ENCODE measurements around the gene DNAH6. TPM values are rescaled to one million over a fixed set of nuclear protein-coding genes. Genes with fewer than 3 reads are reported as not detected.

Gene DNAH6
- total RNA-seq, 1 donor from 2014 or later = 0.14 TPM

- Histone ChIP-seq H3K27me3 (ENCODE audit: low read depth) (peaks cover 8% of the 10 kb centered on the region), H3K4me3 (no peak overlapping the region), H3K4me1 (no peaks in the 10 kb centered on the region), H3K36me3 (no peaks in the 10 kb centered on the region), H3K9me3 (replicated peaks) (no peaks in the 10 kb centered on the region), H3K27ac (replicated peaks) (no peak overlapping the region)
- TF ChIP-seq, protein P1, sequence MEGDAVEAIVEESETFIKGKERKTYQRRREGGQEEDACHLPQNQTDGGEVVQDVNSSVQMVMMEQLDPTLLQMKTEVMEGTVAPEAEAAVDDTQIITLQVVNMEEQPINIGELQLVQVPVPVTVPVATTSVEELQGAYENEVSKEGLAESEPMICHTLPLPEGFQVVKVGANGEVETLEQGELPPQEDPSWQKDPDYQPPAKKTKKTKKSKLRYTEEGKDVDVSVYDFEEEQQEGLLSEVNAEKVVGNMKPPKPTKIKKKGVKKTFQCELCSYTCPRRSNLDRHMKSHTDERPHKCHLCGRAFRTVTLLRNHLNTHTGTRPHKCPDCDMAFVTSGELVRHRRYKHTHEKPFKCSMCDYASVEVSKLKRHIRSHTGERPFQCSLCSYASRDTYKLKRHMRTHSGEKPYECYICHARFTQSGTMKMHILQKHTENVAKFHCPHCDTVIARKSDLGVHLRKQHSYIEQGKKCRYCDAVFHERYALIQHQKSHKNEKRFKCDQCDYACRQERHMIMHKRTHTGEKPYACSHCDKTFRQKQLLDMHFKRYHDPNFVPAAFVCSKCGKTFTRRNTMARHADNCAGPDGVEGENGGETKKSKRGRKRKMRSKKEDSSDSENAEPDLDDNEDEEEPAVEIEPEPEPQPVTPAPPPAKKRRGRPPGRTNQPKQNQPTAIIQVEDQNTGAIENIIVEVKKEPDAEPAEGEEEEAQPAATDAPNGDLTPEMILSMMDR (IDR thresholded peaks at IDR 0.05; ENCODE audit: borderline replicate concordance) = no peak
- intact Hi-C loops (cut with micrococcal nuclease) = no loop called here
- DNase-seq = no peak
Measured at GRCh38 chr2:84815146-84815545, 298.8 kb downstream of the DNAH6 start.

DNA sequence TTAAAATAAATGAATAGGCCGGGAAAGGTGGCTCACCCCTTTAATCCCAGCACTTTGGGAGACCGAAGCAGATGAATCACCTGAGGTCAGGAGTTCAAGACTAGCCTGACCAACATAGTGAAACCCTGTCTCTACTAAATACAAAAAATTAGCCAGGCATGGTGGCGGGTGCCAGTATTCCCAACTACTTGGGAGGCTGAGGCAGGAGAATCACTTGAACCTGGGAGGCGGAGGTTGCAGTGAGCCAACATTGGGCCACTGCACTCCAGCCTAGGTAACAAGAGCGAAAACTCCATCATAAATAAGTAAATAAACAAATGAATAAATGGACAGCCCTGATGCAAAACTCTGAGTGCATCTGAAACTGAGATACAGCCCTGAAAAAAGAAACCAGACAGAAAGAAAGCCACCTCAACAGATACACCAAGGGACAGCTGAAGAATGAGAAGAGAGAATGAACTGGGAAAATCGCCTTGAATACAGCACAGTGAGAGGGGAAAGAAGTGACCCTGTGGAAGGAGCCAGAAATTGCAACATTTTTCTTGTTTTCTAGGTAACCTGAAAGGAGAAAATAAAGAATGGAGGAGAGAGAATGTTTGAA is 300.2 kb downstream of the DNAH6 start:
- H3K27ac ChIP-seq (replicated peaks) = no peak overlapping the region

GRCh38 chr2:84817239-84817655 is 300.9 kb downstream of the DNAH6 start:
- Histone ChIP-seq H3K9me3 (replicated peaks) (no peaks in the 10 kb centered on the region), H3K27ac (replicated peaks) (no peak overlapping the region), H3K36me3 (no peaks in the 10 kb centered on the region), H3K4me1 (no peaks in the 10 kb centered on the region), H3K27me3 (ENCODE audit: low read depth) (peaks cover 8% of the 10 kb centered on the region), H3K4me3 (no peak overlapping the region)
- no peak for DNase-seq
- TF ChIP-seq, protein P1 (IDR thresholded peaks at IDR 0.05; ENCODE audit: borderline replicate concordance) = no peak
- intact Hi-C loops (cut with micrococcal nuclease) = no loop called here

More for the DNA sequence above, 300.2 kb downstream of the DNAH6 start:
- Histone ChIP-seq H3K36me3 (no peaks in the 10 kb centered on the region), H3K27me3 (ENCODE audit: low read depth) (peaks cover 8% of the 10 kb centered on the region), H3K4me3 (no peak overlapping the region), H3K4me1 (no peaks in the 10 kb centered on the region), H3K9me3 (replicated peaks) (no peaks in the 10 kb centered on the region)
- no peak for DNase-seq
- TF ChIP-seq, protein P1 (IDR thresholded peaks at IDR 0.05; ENCODE audit: borderline replicate concordance) = no peak
- intact Hi-C loops (cut with micrococcal nuclease) = no loop called here

DNA sequence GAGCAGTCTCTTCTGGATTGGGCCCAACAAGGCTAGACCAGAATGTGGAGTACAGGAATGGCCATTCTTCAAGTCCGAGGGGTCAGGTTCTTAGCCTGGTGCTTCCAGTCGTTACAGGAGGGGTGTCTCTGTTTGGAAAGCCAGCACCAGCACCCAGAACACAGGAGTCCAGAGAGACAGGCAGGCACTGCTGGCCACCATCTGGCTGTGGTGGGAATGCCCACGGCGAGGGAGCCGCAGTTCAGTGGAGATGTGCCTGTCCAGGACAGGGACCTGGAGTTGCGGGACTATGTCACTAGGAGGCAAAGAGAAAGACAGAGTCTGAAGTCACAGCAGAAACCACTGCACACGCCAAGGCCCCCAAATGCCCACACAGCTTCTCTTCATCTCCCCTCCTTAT is 305.5 kb downstream of the DNAH6 start:
- Histone ChIP-seq H3K4me1 (no peaks in the 10 kb centered on the region), H3K4me3 (no peak overlapping the region), H3K27me3 (ENCODE audit: low read depth) (no peaks in the 10 kb centered on the region), H3K36me3 (no peaks in the 10 kb centered on the region), H3K9me3 (replicated peaks) (no peaks in the 10 kb centered on the region), H3K27ac (replicated peaks) (no peak overlapping the region)
- DNase-seq = no peak
- intact Hi-C loops (cut with micrococcal nuclease) = no loop called here
- TF ChIP-seq, protein P1 (IDR thresholded peaks at IDR 0.05; ENCODE audit: borderline replicate concordance) = no peak

DNA sequence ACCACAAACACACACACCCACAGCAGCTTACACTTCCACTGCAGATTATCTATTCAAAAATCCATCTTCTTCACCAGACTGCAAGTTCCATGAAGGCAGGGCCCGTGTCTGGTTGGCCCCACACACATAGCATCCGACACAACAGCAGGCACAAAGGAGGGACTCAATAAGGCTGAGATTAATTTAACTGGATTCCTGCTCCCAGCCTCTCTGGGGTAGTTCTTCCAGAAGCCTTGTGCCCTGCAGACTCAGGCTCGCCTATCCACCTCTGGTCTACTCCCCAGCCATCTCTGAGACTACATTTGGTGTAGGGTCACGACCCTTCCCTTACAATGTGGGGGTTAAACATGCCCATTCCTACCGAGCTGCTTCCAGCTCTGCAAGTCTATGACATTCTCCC is 306.9 kb downstream of the DNAH6 start:
- TF ChIP-seq, protein P1 (IDR thresholded peaks at IDR 0.05; ENCODE audit: borderline replicate concordance) = no peak
- H3K36me3 ChIP-seq = no peaks in the 10 kb centered on the region
- intact Hi-C loops (cut with micrococcal nuclease) = no loop called here
- H3K9me3 ChIP-seq (replicated peaks) = no peaks in the 10 kb centered on the region
- H3K27ac ChIP-seq (replicated peaks) = no peak overlapping the region
- no peaks in the 10 kb centered on the region for H3K27me3 ChIP-seq (ENCODE audit: low read depth)
- H3K4me1 ChIP-seq = no peaks in the 10 kb centered on the region
- no peak for DNase-seq
- H3K4me3 ChIP-seq = no peak overlapping the region
